Panc1 (cell line): ENCODE data around the gene CSTPP1.
"Not testable (repeated sequence)": the region's sequence is repeated elsewhere in the genome, so short reads cannot be mapped to it uniquely, and the experiment has no call there.

Experiments
- POLR2AphosphoS5 ChIP-seq: IDR thresholded peaks from 2 replicates; pipeline ENCODE4 v1.6.1; 2012; ENCODE audit warnings: mild to moderate bottlenecking, low read depth, low read length, moderate library complexity
- TCF7L2 ChIP-seq: IDR thresholded peaks from 2 replicates; pipeline ENCODE4 v1.6.1; 2011; ENCODE audit warnings: mild to moderate bottlenecking, low read depth, low read length, inconsistent platforms
- TF ChIP-seq, protein P1 (sequence below): fragments of 450-650 bp; IDR thresholded peaks from 2 replicates; pipeline ENCODE4 v1.5.1; 2017; ENCODE audit warnings: mild to moderate bottlenecking

DNA sequence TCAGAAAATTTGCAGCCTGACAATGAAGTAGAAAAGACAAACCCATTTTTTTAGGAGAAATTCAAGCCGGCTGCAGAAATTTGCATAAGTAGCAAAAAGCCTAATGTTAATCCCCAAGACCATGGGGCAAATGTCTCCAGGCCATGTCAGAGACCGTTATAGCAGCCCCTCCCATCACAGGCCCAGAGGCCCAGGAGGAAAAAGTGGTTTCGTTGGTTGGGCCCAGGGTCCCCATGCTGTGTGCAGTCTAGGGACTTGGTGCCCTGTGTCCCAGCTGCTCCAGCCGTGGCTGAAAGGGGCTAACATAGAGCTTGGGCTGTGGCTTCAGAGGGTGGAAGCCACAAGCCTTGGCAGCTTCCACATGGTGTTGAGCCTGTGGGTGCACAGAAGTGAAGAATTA, 8.6 kb upstream of the CSTPP1 start:
- TF ChIP-seq, protein P1, sequence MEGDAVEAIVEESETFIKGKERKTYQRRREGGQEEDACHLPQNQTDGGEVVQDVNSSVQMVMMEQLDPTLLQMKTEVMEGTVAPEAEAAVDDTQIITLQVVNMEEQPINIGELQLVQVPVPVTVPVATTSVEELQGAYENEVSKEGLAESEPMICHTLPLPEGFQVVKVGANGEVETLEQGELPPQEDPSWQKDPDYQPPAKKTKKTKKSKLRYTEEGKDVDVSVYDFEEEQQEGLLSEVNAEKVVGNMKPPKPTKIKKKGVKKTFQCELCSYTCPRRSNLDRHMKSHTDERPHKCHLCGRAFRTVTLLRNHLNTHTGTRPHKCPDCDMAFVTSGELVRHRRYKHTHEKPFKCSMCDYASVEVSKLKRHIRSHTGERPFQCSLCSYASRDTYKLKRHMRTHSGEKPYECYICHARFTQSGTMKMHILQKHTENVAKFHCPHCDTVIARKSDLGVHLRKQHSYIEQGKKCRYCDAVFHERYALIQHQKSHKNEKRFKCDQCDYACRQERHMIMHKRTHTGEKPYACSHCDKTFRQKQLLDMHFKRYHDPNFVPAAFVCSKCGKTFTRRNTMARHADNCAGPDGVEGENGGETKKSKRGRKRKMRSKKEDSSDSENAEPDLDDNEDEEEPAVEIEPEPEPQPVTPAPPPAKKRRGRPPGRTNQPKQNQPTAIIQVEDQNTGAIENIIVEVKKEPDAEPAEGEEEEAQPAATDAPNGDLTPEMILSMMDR: not testable (repeated sequence)
- not testable (repeated sequence) for TF ChIP-seq TCF7L2, POLR2AphosphoS5
